GM12891 (cell line): Measurements from ENCODE around the gene DCAF4.

ENCODE experiments used
- POLR2A ChIP-seq: IDR thresholded peaks from 2 replicates; pipeline ENCODE4 v1.6.1; 2011; ENCODE audit warnings: low read depth, low read length, control low read depth
- POLR2AphosphoS5 ChIP-seq: IDR thresholded peaks from 2 replicates; pipeline ENCODE4 v1.6.1; 2011; ENCODE audit warnings: low read depth, low read length, control low read depth
- TAF1 ChIP-seq: IDR thresholded peaks from 2 replicates; pipeline ENCODE4 v1.6.1; 2011; ENCODE audit warnings: low read depth, low read length, control low read depth

- TF ChIP-seq POLR2A, result no peak
- TF ChIP-seq TAF1, result no peak
- no peak for TF ChIP-seq POLR2AphosphoS5
Observed at GRCh38 chr14:72920008-72920407, 6.3 kb upstream of the DCAF4 start.
